HepG2 (cell line): ENCODE results near the gene ZNHIT1. TPM values are rescaled to one million over a fixed set of nuclear protein-coding genes. Genes with fewer than 3 reads are reported as not detected.

ENCODE experiments used
- GABPA ChIP-seq, 2 experiments: IDR thresholded peaks; 2 replicates each; pipeline ENCODE4 v1.6.1; 2011 to 2016; ENCODE audit warnings: low read depth in 2 of 2, low read length in 1 of 2, missing biosample characterization in 1 of 2, missing genetic modification characterization in 1 of 2
- GTF3A ChIP-seq: sonication (generic); formaldehyde crosslinking; conservative IDR thresholded peaks from 2 replicates; pipeline ENCODE4 v1.4.0; 2020; ENCODE audit warnings: mild to moderate bottlenecking, missing genetic modification reagents
- HIVEP1 ChIP-seq: sonication (generic); formaldehyde crosslinking; IDR thresholded peaks from 2 replicates; pipeline ENCODE4 v1.4.0; 2020; ENCODE audit warnings: mild to moderate bottlenecking, missing genetic modification reagents
- MXI1 ChIP-seq: IDR thresholded peaks from 3 replicates; pipeline ENCODE4 v1.6.1; 2012; ENCODE audit warnings: low read depth, low read length, inconsistent platforms, borderline replicate concordance
- SP5 ChIP-seq: IDR thresholded peaks from 2 replicates; pipeline ENCODE4 v1.6.1; 2016; ENCODE audit warnings: low read depth, borderline replicate concordance
- THAP11 ChIP-seq: IDR thresholded peaks from 2 replicates; pipeline ENCODE4 v1.6.1; 2016; ENCODE audit warnings: missing biosample characterization, missing genetic modification reagents
- ZBTB26 ChIP-seq: IDR thresholded peaks from 2 replicates; pipeline ENCODE4 v1.6.1; 2016; ENCODE audit warnings: missing compliant biosample characterization, missing genetic modification reagents, borderline replicate concordance
- ZBTB40 ChIP-seq, 2 experiments: fragments of 450-650 bp in 1 of 2; sonication (generic) in 1 of 2; formaldehyde crosslinking in 1 of 2; IDR thresholded peaks; 2 replicates each; pipeline versions ENCODE4 v1.6.1 to v1.8.0; 2016 to 2022; ENCODE audit warnings: antibody characterized with exemption in 1 of 2, mild to moderate bottlenecking in 1 of 2, missing genetic modification reagents in 1 of 2
- ZHX2 ChIP-seq, 2 experiments: sonication (generic) in 1 of 2; formaldehyde crosslinking in 1 of 2; IDR thresholded peaks; 2 replicates each; pipeline versions ENCODE4 v1.6.1 to v1.9.0; 2014 to 2022; ENCODE audit warnings: antibody characterized with exemption in 1 of 2, borderline replicate concordance in 1 of 2, inconsistent platforms in 1 of 2, low read depth in 1 of 2, missing genetic modification reagents in 1 of 2
- ZNF256 ChIP-seq: sonication (generic); formaldehyde crosslinking; conservative IDR thresholded peaks from 2 replicates; pipeline ENCODE4 v1.4.0; 2020; ENCODE audit warnings: missing genetic modification reagents
- polyA plus RNA-seq, 8 experiments: library from polyadenylated mRNA; depleted of rRNA in 3 of 8; stranded (reverse) in 7 of 8; unstranded in 1 of 8; fragments of >200 nt; fragmentation: Illumina TruSeq in 4 of 8; extraction: Trizol in 4 of 8; gene quantifications; 2 replicates each; pipeline versions ENCODE4 v1.2.1 to v1.2.3, GENCODE V29; 2011 to 2016; ENCODE audit warnings: low read depth in 4 of 8, missing spikeins in 1 of 8, mixed read lengths in 1 of 8; ENCODE audit not compliant: insufficient read depth in 1 of 8
- total RNA-seq, 5 experiments: library from RNA; depleted of rRNA; stranded (reverse); fragments of >200 nt; fragmentation: Illumina TruSeq; extraction: Trizol; gene quantifications; 2 replicates each; pipeline ENCODE4 v1.2.3, GENCODE V29; 2016; ENCODE audit warnings: low read depth in 1 of 5

ZNHIT1 gene
- total and polyA plus RNA-seq, 2 of the 13 experiments (the other 11 are each of a cell fraction or from before 2014, with no cell fraction given): 32.5 to 64.5 TPM

GRCh38 chr7:101200862-101201599 is 16.9 kb upstream of the ZNHIT1 start, which contains the start of gene MOGAT3 (continued):
- peak; percentile 67; the same call in 1 of the 2 replicates for TF ChIP-seq HIVEP1 (CRISPR knock-in tag)
- peak; percentile 66 for TF ChIP-seq THAP11 (CRISPR knock-in tag)
- TF ChIP-seq SP5 (CRISPR knock-in tag): peak; percentile 90
- no peak for TF ChIP-seq ZHX2 (IDR thresholded peaks at IDR 0.05; ENCODE audit: low read depth)
- 0 out of 2 replicates have a peak, but pooled peaks have one; percentile 47 for TF ChIP-seq ZHX2 (CRISPR knock-in tag; IDR thresholded peaks at IDR 0.05; ENCODE audit: borderline replicate concordance)
- no peak for TF ChIP-seq ZNF256 (CRISPR knock-in tag)
- TF ChIP-seq ZBTB26 (CRISPR knock-in tag): peak; percentile 23; the same call in 1 of the 2 replicates
- TF ChIP-seq GABPA (IDR thresholded peaks at IDR 0.05; ENCODE audit: low read depth, low read length): no peak
- peak; percentile 41; the same call in 1 of the 2 replicates for TF ChIP-seq GABPA (CRISPR knock-in tag; IDR thresholded peaks at IDR 0.05; ENCODE audit: low read depth)
- no peak for TF ChIP-seq ZBTB40 (IDR thresholded peaks at IDR 0.05)
- TF ChIP-seq ZBTB40 (CRISPR knock-in tag; IDR thresholded peaks at IDR 0.05): peak; percentile 63; the same call in 1 of the 2 replicates
- peak; percentile 60; the same call in 1 of the 3 replicates for TF ChIP-seq MXI1
- no peak for TF ChIP-seq GTF3A
